GM12873 (cell line): ENCODE results near the gene TOM1L2.

Experiments
- TF ChIP-seq, protein P1 (sequence below): IDR thresholded peaks from 2 replicates; pipeline ENCODE4 v1.5.1; 2012; ENCODE audit warnings: low read depth, mild to moderate bottlenecking, moderate library complexity, low read length, control low read depth; ENCODE audit not compliant: insufficient read depth; ENCODE audit errors: missing control alignments

TOM1L2 gene

GRCh38 chr17:17871913-17872312 lies 100.3 kb downstream of the TOM1L2 start:
- TF ChIP-seq, protein P1, sequence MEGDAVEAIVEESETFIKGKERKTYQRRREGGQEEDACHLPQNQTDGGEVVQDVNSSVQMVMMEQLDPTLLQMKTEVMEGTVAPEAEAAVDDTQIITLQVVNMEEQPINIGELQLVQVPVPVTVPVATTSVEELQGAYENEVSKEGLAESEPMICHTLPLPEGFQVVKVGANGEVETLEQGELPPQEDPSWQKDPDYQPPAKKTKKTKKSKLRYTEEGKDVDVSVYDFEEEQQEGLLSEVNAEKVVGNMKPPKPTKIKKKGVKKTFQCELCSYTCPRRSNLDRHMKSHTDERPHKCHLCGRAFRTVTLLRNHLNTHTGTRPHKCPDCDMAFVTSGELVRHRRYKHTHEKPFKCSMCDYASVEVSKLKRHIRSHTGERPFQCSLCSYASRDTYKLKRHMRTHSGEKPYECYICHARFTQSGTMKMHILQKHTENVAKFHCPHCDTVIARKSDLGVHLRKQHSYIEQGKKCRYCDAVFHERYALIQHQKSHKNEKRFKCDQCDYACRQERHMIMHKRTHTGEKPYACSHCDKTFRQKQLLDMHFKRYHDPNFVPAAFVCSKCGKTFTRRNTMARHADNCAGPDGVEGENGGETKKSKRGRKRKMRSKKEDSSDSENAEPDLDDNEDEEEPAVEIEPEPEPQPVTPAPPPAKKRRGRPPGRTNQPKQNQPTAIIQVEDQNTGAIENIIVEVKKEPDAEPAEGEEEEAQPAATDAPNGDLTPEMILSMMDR: no peak

- TF ChIP-seq, protein P1: peak; percentile 45
These were observed 102.0 kb downstream of the TOM1L2 start for GRCh38 chr17:17870247-17870646.

DNA sequence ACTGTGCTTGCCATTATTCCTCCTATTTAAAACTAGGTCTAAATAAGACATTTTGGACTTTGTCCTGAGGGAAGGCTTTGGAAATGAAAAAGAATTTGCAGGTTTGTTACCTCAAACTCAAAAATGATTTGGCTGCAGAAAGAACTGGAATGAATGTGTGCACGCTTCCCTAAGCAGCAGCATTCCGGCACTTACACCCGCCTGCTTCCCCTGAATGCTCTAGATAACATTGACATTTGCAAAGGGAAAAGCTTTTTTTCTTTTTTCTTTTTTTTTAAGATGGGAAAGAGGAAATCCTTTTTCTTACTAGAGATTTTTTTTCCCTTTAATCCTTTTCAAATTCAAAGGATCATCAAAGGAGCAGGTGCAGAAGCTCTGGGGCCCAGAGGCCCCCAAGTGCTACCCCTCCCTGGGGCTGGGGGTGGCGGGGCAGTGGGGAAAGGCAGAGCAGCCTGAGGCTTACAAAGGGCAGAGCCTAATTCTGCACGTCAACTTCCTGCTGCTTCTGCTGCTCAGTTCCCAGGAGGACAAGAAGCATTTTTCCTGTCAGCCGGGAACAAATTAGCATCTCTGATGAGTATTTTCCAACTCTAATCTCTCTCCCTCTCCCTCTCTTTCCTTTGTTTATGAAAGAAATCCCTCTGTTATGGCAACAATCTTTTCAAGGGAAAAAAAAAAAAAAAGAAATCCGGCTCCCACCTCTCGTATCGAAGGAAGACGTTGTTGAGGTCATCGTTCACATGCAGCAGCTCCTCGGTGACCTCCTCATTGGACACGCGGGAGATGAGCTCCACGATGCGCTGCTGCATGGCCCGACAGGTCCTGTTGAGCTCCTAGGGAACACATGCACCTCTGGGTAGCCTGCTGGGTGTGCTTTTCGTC lies 103.3 kb downstream of the TOM1L2 start:
- TF ChIP-seq, protein P1: no peak

- TF ChIP-seq, protein P1: no peak
These were observed 105.3 kb downstream of the TOM1L2 start for GRCh38 chr17:17866897-17867296.

DNA sequence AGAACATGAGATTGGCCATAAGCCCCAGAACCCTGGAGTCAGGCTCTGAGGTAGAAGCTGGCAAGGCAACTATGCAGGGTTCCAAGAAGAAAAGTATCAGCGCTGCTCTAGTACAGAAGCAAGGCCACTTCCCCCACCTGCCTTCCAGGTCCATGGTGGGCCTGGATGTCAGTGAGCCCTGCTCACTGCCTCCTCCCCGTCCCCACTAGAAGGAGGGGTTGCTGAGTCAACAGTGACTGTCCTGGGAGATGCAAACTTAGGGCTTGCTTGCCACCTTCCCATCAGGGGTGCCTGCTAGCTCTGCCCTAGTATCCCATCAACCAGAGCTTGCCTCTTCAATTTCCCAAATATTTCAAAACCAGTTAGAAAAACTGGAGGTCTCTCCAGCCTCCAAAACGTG lies 105.8 kb downstream of the TOM1L2 start:
- TF ChIP-seq, protein P1: no peak

DNA sequence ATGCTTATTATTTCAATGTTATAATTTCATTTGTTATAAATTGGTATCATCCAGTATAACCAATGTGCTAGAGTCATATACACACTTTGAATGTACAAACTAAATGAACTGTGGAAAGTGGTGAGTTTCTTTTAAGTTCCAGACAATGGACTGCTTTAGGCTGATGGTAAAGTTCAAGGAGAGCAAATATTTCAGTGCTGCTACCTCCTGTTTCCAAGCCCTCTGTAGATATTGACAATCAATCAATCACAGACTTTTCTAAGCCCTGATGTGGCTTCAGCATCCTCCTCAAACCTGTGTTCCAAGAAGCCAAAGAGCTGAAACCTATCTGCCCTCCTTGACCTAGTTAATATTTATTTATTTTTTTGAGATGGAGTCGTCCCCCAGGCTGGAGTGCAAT lies 107.2 kb downstream of the TOM1L2 start:
- TF ChIP-seq, protein P1: no peak

DNA sequence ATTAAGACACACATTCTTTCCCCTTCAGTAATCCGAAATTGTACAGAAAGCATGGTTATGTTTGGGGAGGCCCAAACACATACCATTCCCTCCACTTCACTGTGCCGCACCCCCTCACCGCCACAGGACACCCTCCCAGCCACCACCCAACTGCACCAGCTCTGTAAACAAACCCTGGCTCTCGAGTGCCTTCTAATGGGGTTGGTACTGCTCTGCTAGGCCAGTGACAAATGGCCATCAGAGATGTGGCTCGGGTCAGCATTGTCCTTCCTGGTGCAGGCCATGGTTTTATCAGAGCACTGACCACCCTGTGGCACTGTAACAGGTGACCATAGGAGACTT lies 111.5 kb downstream of the TOM1L2 start:
- TF ChIP-seq, protein P1: no peak
